PC-3 (cell line): ENCODE results near the gene ARF4. TPM values are rescaled to one million over a fixed set of nuclear protein-coding genes. Genes with fewer than 3 reads are reported as not detected.
"Not testable (repeated sequence)": the region's sequence is repeated elsewhere in the genome, so short reads cannot be mapped to it uniquely, and the experiment has no call there.

Experiments
- ATAC-seq: fragments of 200-7000 bp; cut with Tn5 transposase; 2 replicates; pipeline ENCODE4 v1.9.1; 2020; ENCODE audit warnings: mild to moderate bottlenecking, moderate library complexity
- BruUV-seq: library from RNA; stranded (reverse); fragments of 400-500 nt; replicated peaks from 2 replicates; lab custom pipeline; 2021; lab: Mats Ljungman, UMichigan
- CTCF ChIA-PET: fragments of 300-600 bp; sonication (Branson Sonifier 250); formaldehyde crosslinking; loops from one replicate; lab custom pipeline; 2022; ENCODE audit warnings: antibody characterized with exemption; lab: Charles Lee
- POLR2A ChIA-PET: fragments of 300-600 bp; sonication (Branson Sonifier 250); formaldehyde crosslinking; loops from one replicate; lab custom pipeline; 2022; ENCODE audit warnings: antibody characterized with exemption; ENCODE audit not compliant: unreplicated experiment; lab: Charles Lee
- DNase-seq: peaks from one replicate; pipeline ENCODE4 v3.0.0-alpha.2; 2015
- H2AFZ ChIP-seq: fragments of 300-600 bp; sonication (generic); 2 replicates; pipeline ENCODE4 v1.6.0; 2016; ENCODE audit warnings: antibody characterized with exemption, low read length
- H3F3A ChIP-seq: fragments of 300-600 bp; sonication (generic); one replicate; pipeline ENCODE4 v1.6.0; 2017; ENCODE audit warnings: antibody characterized with exemption, low read length, control low read depth, mild to moderate bottlenecking; ENCODE audit not compliant: unreplicated experiment
- H3K27ac ChIP-seq: fragments of 300-600 bp; sonication (generic); 2 replicates; pipeline ENCODE4 v1.5.1; 2016; ENCODE audit warnings: mild to moderate bottlenecking, low read length
- H3K27me3 ChIP-seq: fragments of 300-600 bp; sonication (generic); 2 replicates; pipeline ENCODE4 v1.6.1; 2016; ENCODE audit warnings: low read length, mixed read lengths
- H3K36me3 ChIP-seq: fragments of 300-600 bp; sonication (generic); 2 replicates; pipeline ENCODE4 v1.6.1; 2016; ENCODE audit warnings: low read depth, mixed run types, low read length, mixed read lengths
- H3K4me1 ChIP-seq: fragments of 300-600 bp; sonication (generic); 2 replicates; pipeline ENCODE4 v1.5.1; 2016; ENCODE audit warnings: low read length; ENCODE audit not compliant: insufficient read depth
- H3K4me2 ChIP-seq: fragments of 300-600 bp; sonication (generic); 2 replicates; pipeline ENCODE4 v1.6.0; 2016; ENCODE audit warnings: low read length
- H3K4me3 ChIP-seq: fragments of 300-600 bp; sonication (generic); 2 replicates; pipeline ENCODE4 v1.5.1; 2016; ENCODE audit warnings: mild to moderate bottlenecking, low read length, mixed read lengths
- H3K79me2 ChIP-seq: fragments of 300-600 bp; sonication (generic); 2 replicates; pipeline ENCODE4 v1.6.1; 2017; ENCODE audit warnings: low read length, mixed read lengths
- H3K9ac ChIP-seq: fragments of 300-600 bp; sonication (generic); 2 replicates; pipeline ENCODE4 v1.6.0; 2016; ENCODE audit warnings: mild to moderate bottlenecking, low read length
- H3K9me2 ChIP-seq: fragments of 300-600 bp; sonication (generic); replicated peaks from 2 replicates; pipeline ENCODE4 v1.6.1; 2016; ENCODE audit warnings: mixed run types, low read length, mixed read lengths
- H3K9me3 ChIP-seq: fragments of 300-600 bp; sonication (generic); 2 replicates; pipeline ENCODE4 v1.6.1; 2016; ENCODE audit warnings: low read length, mixed read lengths
- H4K20me1 ChIP-seq: fragments of 300-600 bp; sonication (generic); 2 replicates; pipeline ENCODE4 v1.6.1; 2016; ENCODE audit warnings: low read length, mixed read lengths
- CTCF ChIP-seq: fragments of 300-600 bp; sonication (generic); conservative IDR thresholded peaks from 2 replicates; pipeline ENCODE4 v1.5.1; 2017; ENCODE audit warnings: antibody characterized with exemption, low read depth, mild to moderate bottlenecking, low read length
- EZH2 ChIP-seq: fragments of 300-600 bp; sonication (generic); IDR thresholded peaks from one replicate; pipeline ENCODE4 v1.6.1; 2017; ENCODE audit warnings: antibody characterized with exemption, mild to moderate bottlenecking, low read length; ENCODE audit not compliant: unreplicated experiment
- EZH2phosphoT487 ChIP-seq: fragments of 300-600 bp; sonication (generic); IDR thresholded peaks from 2 replicates; pipeline ENCODE4 v1.6.1; 2018; ENCODE audit warnings: mild to moderate bottlenecking, antibody characterized with exemption, low read length, borderline replicate concordance
- intact Hi-C: fragments of 100-400 bp; cut with micrococcal nuclease; formaldehyde crosslinking; loops from 2 replicates; pipeline ENCODE4 v1.9.0; 2023
- total RNA-seq: library from RNA; depleted of rRNA; stranded (reverse); fragments of >200 nt; gene quantifications from 2 replicates; pipeline ENCODE4 v1.2.3, GENCODE V29; 2014

The ARF4 gene
- total RNA-seq, 1 experiment from 2014 or later: 135 TPM

DNA sequence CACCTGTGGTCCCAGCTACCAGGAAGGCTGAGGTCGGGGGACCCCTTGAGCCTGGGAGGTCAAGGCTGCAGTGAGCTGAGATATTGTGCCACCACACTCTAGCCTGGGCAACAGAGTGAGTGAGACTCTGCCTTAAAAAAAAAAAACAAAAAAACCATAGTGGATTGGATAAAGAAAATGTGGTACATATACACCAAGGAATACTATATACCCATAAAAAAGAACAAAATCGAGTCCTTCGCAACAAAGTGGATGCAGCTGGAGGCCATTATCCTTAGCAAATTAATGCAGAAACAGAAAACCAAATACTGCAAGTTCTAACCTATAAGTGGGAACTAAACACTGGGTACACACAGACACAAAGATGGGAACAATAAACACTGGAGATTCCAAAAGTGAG is 20.6 kb upstream of the ARF4 start:
- no peak overlapping the region for H3K4me2 ChIP-seq
- no peaks in the 10 kb centered on the region for H3K79me2 ChIP-seq
- POLR2A ChIA-PET: no interaction called here
- no peaks in the 10 kb centered on the region for H3K36me3 ChIP-seq
- TF ChIP-seq EZH2phosphoT487: no peak
- no peak for TF ChIP-seq EZH2
- TF ChIP-seq CTCF: no peak
- no peaks in the 10 kb centered on the region for H3K9me2 ChIP-seq
- H3K27me3 ChIP-seq: no peaks in the 10 kb centered on the region
- intact Hi-C loops: no loop called here
- H3K9ac ChIP-seq: no peak overlapping the region
- no peaks in the 10 kb centered on the region for H3F3A ChIP-seq
- CTCF ChIA-PET: no interaction called here
- DNase-seq: no peak
- no peak for ATAC-seq
- no peaks in the 10 kb centered on the region for H3K9me3 ChIP-seq
- no TSS peak for BruUV-seq
- H3K27ac ChIP-seq: no peak overlapping the region
- no peak overlapping the region for H3K4me3 ChIP-seq
- no peaks in the 10 kb centered on the region for H4K20me1 ChIP-seq
- H3K4me1 ChIP-seq: no peaks in the 10 kb centered on the region
- H2AFZ ChIP-seq: no peak overlapping the region

GRCh38 chr3:57616233-57616632 is 19.1 kb upstream of the ARF4 start:
- no peak overlapping the region for H3K4me2 ChIP-seq
- no peak for TF ChIP-seq EZH2
- TF ChIP-seq EZH2phosphoT487: no peak
- TF ChIP-seq CTCF: no peak
- H3K27me3 ChIP-seq: no peaks in the 10 kb centered on the region
- no peaks in the 10 kb centered on the region for H3K9me3 ChIP-seq
- BruUV-seq: no TSS peak
- ChIA-PET POLR2A (no interaction called here), CTCF (no interaction called here)
- no peaks in the 10 kb centered on the region for H3K9me2 ChIP-seq
- ATAC-seq (no peak), DNase-seq (no peak)
- H3K4me1 ChIP-seq: no peaks in the 10 kb centered on the region
- no peaks in the 10 kb centered on the region for H4K20me1 ChIP-seq
- H3F3A ChIP-seq: no peaks in the 10 kb centered on the region
- no peak overlapping the region for H3K4me3 ChIP-seq
- no peak overlapping the region for H3K9ac ChIP-seq
- H3K27ac ChIP-seq: no peak overlapping the region
- H3K79me2 ChIP-seq: no peaks in the 10 kb centered on the region
- no peaks in the 10 kb centered on the region for H3K36me3 ChIP-seq
- intact Hi-C loops: no loop called here
- no peak overlapping the region for H2AFZ ChIP-seq

- H3K27ac ChIP-seq, POLR2A ChIA-PET, H4K20me1 ChIP-seq, ATAC-seq, H3F3A ChIP-seq, H3K36me3 ChIP-seq, H3K4me3 ChIP-seq, H3K9me3 ChIP-seq, H3K4me2 ChIP-seq, BruUV-seq, CTCF ChIA-PET, H3K9me2 ChIP-seq, H3K4me1 ChIP-seq, H3K27me3 ChIP-seq, DNase-seq, H2AFZ ChIP-seq, H3K79me2 ChIP-seq, intact Hi-C loops, H3K9ac ChIP-seq: not testable (repeated sequence)
Measured at GRCh38 chr3:57611870-57612269, 14.7 kb upstream of the ARF4 start.
